PFSK-1 (cell line): ENCODE data around the gene ERC2.

ENCODE experiments used
- FOXP2 ChIP-seq: optimal IDR thresholded peaks from 2 replicates; pipeline ENCODE3; 2011; ENCODE audit warnings: borderline replicate concordance, control low read depth, inconsistent platforms; ENCODE audit not compliant: insufficient read depth; ENCODE audit errors: extremely low read length, extremely low read depth
- POLR2AphosphoS5 ChIP-seq: IDR thresholded peaks from 2 replicates; pipeline ENCODE4 v1.6.1; 2012; ENCODE audit warnings: low read depth, mild to moderate bottlenecking, control low read depth, low read length, moderate library complexity
- SIN3A ChIP-seq: IDR thresholded peaks from 2 replicates; pipeline ENCODE4 v1.6.1; 2012; ENCODE audit warnings: mild to moderate bottlenecking, low read length, moderate library complexity, borderline replicate concordance; ENCODE audit not compliant: insufficient read depth
- TAF1 ChIP-seq: IDR thresholded peaks from 2 replicates; pipeline ENCODE4 v1.6.1; 2012; ENCODE audit warnings: low read length, control low read depth, borderline replicate concordance; ENCODE audit not compliant: insufficient read depth
- TF ChIP-seq, protein P1 (sequence below), 2 experiments: IDR thresholded peaks; 2 replicates each; pipeline versions ENCODE4 v1.6.1 to v1.8.0; 2011 to 2012; ENCODE audit warnings: low read depth in 2 of 2, low read length in 2 of 2, control low read depth in 1 of 2, inconsistent platforms in 1 of 2, mild to moderate bottlenecking in 1 of 2, moderate library complexity in 1 of 2; ENCODE audit not compliant: insufficient read depth in 1 of 2

The ERC2 gene

DNA sequence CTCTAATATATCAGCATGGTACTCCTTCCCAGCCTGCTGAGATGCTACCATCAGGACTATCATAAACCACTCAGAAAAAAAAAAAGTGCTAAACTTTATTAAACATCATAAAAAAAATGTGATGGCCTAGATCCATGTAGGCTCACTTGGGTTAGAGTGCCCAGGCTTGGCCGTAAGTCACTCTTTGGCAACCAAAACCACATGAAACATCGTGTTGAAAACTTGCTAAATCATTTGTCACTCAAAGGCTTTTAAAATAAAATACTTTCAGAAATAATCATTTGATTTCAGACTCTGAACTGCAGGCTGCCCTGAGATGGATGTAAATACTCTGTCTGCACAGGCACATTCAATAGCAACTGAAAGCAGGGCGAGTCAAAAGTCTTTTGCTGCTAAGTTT, 902.7 kb downstream of the ERC2 start:
- no peak for TF ChIP-seq TAF1
- TF ChIP-seq POLR2AphosphoS5, result no peak
- TF ChIP-seq FOXP2, result no peak
- TF ChIP-seq SIN3A, result no peak
- TF ChIP-seq, protein P1, sequence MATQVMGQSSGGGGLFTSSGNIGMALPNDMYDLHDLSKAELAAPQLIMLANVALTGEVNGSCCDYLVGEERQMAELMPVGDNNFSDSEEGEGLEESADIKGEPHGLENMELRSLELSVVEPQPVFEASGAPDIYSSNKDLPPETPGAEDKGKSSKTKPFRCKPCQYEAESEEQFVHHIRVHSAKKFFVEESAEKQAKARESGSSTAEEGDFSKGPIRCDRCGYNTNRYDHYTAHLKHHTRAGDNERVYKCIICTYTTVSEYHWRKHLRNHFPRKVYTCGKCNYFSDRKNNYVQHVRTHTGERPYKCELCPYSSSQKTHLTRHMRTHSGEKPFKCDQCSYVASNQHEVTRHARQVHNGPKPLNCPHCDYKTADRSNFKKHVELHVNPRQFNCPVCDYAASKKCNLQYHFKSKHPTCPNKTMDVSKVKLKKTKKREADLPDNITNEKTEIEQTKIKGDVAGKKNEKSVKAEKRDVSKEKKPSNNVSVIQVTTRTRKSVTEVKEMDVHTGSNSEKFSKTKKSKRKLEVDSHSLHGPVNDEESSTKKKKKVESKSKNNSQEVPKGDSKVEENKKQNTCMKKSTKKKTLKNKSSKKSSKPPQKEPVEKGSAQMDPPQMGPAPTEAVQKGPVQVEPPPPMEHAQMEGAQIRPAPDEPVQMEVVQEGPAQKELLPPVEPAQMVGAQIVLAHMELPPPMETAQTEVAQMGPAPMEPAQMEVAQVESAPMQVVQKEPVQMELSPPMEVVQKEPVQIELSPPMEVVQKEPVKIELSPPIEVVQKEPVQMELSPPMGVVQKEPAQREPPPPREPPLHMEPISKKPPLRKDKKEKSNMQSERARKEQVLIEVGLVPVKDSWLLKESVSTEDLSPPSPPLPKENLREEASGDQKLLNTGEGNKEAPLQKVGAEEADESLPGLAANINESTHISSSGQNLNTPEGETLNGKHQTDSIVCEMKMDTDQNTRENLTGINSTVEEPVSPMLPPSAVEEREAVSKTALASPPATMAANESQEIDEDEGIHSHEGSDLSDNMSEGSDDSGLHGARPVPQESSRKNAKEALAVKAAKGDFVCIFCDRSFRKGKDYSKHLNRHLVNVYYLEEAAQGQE (IDR thresholded peaks at IDR 0.05; ENCODE audit: insufficient read depth in 1 of 2, low read depth in 2 of 2, low read length in 2 of 2), result no peak

- TF ChIP-seq SIN3A (no peak), TAF1 (no peak), POLR2AphosphoS5 (no peak), FOXP2 (no peak)
- TF ChIP-seq, protein P1 (IDR thresholded peaks at IDR 0.05; ENCODE audit: insufficient read depth in 1 of 2, low read depth in 2 of 2, low read length in 2 of 2), result no peak
Observed at GRCh38 chr3:55564726-55565125, 903.5 kb downstream of the ERC2 start.

DNA sequence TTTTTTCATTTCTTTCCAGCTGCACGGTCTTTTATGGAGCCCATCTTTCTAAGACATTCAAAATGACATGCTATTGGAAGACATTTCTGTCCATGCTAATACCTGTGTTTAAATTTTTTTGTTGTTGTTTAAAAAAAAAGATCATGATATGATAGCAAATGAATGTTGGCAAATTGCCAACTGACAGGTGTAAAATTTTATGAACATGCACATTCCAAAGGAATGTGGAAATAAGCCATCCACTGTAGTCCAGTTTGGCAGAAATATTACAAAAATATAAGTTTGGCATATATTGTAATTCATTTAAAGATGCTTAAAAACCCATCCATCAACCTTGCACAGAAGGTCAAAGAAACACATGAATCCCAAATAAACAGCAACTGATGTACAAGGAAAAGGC, 905.6 kb downstream of the ERC2 start:
- no peak for TF ChIP-seq FOXP2
- TF ChIP-seq, protein P1 (IDR thresholded peaks at IDR 0.05; ENCODE audit: insufficient read depth in 1 of 2, low read depth in 2 of 2, low read length in 2 of 2), result no peak

- TF ChIP-seq TAF1 (no peak), POLR2AphosphoS5 (no peak), FOXP2 (no peak), SIN3A (no peak)
- TF ChIP-seq, protein P1 (IDR thresholded peaks at IDR 0.05; ENCODE audit: insufficient read depth in 1 of 2, low read depth in 2 of 2, low read length in 2 of 2), result no peak
Observed at GRCh38 chr3:55559500-55560423, 908.5 kb downstream of the ERC2 start.

- TF ChIP-seq, protein P1 (IDR thresholded peaks at IDR 0.05; ENCODE audit: insufficient read depth in 1 of 2, low read depth in 2 of 2, low read length in 2 of 2), result no peak
- TF ChIP-seq POLR2AphosphoS5 (no peak), SIN3A (no peak), TAF1 (no peak), FOXP2 (no peak)
Observed at GRCh38 chr3:55558316-55558715, 910.0 kb downstream of the ERC2 start.
